Activated CD4-positive, alpha-beta T cell treated with anti-CD3 and anti-CD28 coated beads, Interleukin-2, amount 50 U/mL, for 4 hours (primary cell): ENCODE measurements around the gene SSNA1.

Experiments
- DNase-seq, 2 experiments: peaks; one replicate each; pipeline ENCODE4 v3.0.0-alpha.2; 2020

The SSNA1 gene

DNA sequence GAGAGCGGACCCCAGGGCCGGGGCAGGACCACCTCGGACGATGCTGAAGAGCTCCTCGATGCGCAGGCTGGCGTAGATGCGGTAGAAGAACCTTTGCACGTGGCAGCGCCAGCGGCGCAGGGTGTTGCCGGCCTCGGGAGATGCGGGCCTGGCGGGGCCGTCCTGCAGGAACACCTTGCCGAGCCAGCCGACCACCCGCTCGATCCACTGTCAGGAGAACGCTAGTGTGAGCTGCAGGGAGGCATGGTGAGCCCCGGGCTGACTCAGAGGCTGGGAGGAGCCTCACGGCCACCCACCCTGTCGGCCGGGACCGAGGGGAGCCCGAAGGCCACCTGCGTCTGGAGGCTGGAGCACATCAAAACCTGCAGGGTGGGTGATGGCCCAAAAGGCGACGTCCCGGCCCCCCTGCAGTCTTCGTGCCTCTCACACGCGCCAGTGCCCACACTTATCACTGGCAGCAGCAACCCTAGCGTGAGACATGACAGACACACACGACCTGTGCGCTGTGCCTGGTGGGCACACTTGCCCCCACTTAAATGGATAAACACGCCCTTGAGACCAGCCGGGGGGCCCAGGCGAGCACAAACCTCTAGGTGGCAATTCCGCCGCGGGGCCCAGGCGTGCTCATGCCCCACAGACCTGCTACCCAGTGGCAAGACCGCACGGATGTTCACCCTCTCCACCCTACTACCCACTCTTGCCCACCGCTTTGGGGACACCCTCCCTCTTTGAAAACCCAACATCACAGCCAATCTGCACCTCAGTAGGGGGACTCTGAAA is 3.4 kb upstream of the SSNA1 start:
- DNase-seq = no peak

DNA sequence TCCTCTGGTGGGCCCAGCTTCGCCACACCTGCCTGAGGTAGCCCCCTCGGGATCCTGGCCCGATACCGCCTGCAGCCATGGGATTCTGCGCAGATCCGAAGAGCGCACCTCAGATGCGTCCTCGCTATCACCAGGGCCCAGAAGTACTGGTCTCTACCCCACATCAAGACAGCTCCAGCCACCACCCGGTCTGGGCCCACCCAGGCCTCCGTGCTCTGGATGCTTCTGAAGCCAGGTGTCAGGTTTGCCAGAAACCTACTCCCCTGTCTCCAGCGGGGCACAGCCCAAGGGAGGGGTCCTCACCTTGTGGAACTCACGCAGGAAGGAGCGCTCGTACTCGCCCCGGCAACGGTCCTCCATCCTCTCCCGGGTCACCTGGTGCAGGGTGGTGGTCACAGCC is 2.6 kb upstream of the SSNA1 start:
- no peak for DNase-seq

DNA sequence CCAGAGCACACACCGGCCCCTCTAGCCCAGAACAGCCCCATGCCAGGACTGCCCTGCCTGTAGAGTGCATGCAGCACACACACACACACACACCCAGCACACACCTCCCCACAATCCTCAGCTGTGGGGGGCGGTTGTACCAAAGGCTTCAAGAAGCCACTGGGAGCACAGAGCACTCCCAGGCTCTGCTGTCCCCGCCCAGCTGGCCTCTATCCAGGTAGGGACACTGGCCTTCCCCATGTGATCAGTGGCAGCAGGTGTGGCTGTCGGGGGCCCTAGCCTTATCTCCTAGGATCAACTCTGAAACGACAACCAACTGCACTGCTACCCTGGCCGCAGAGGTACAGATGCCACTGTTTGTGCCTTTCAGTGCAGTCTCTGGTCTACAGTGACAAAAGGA is 2.1 kb upstream of the SSNA1 start:
- DNase-seq = no peak

DNA sequence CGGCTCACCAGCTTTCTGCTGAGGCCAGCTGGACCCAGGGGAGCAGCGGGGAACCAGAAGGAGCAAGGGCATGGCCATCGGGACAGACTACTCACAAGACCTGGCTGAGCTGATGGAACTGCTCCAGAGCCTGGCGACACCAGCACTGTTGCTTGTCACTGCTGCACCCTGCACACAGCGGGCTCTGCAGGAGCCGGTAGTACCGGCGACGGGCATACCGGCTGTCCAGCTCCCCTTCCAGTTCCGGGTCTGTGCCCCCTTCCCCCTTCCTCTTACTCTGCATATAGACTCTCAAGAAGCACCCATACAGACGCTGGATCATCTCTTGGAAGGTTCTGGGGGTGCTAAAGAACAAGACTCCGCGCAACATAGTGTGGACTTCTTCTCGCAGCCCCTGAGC is 1.1 kb upstream of the SSNA1 start:
- DNase-seq = no peak

DNA sequence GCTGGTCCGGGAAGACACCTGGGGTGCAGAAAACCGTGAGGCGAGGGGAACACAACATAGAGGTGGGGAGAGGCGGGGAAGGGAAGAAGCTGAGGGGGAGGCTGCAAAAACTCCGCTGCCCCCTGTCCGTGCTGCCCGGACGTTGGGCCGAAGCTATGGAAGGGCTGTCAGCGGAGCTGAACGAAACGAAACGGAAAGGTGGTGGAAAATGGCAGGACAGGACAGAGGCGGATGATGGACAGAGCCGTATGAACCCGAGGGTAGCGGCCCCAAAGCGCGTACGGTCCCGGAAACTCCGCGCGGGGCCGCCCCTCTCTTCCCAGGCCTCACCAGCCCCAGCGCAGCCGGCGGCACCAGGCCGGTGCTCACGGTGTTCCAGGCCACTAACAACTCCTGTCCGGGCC is 388 bp upstream of the SSNA1 start:
- no peak for DNase-seq

DNA sequence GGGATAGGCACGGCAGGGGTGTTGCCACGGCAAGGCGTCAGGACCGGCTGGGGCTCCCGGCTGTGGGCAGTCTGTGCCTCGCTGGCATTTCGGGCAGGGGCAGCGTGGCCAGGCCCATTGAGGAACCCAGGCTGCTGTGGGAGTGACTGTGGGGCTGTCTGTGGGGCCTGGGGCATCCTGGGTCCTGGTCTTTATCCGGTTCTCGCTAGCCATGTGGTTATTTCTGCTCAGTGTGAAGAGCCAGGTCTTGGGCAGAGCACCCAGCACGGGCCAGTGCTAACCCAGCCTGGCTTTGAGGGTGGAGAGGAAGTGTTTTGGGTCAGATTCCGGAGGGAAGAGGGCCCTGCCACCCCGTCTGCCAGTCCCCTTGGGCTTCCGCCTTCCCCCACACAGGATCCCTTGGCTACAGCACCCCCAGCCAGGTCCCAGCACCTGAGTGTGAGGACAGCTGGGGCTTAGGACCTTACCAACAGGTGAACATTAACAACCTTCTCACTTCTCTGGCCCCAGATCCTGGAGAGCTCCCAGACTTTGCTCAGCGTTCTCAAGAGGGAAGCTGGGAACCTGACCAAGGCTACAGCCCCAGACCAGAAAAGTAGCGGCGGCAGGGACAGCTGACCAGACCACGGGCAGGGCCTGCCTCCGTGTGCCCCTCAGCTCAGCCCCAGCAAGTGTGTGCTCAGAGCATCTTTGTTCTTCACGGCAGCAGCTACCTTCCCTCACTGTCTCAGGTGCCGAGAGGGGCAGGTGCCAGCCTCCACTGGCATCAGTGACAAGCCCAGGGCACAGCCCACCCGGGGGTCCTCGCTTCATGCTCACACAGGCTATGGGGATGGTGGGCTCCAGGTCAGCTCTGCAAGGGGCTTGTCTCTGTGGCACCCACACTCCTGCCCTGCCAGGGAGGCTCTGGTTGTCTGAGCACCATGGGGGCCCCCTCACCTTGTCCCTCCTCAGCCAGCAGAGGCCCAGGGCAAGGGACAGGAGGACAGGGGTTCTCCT is 1.1 kb downstream of the SSNA1 start:
- DNase-seq = no peak

DNA sequence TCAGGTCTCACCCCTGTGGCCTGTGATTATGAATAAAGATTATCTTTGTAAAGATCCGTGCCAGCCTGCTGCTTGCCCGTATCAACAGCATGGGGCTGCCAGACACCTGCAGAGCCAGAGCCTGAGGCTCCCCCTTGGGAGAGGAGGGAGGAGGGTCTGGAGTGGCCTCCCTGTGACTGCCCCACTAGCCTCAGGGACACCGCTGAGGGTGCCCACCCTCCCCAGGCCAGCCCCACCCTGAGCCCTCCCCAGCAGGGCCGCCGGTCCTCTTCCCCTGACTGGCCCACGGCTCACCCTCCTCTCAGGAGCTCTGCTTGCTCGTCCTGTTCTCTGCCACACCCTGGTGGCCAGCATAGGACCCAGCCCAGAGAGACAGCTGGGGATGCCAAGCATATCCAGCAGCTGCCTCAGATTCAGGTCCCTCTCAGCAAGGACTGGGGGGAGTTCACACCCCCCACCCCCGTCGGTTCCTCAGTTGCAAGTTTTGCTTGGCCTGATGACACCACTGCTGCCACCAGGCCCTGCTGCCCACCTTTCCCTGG is 1.9 kb downstream of the SSNA1 start:
- no peak for DNase-seq

DNA sequence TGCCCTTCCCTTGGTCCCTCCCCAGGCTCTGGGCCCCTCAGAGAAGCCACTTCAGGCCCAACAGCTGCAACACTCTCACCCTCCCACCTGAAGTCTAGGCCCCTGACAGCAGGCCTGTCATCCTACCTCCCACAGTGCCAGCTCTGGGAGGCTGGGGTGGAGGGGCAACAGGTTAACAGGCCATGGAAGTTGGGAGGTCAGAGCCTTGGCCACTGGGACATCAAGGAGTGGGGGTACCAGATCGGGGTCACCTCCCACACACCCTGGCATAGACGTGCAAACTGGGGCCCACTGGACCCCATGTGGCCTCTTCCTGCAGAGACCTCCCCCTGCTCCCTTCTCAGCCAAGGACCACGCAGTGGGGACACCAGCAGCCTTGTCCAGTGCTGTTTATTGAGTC is 2.8 kb downstream of the SSNA1 start:
- DNase-seq = no peak

DNA sequence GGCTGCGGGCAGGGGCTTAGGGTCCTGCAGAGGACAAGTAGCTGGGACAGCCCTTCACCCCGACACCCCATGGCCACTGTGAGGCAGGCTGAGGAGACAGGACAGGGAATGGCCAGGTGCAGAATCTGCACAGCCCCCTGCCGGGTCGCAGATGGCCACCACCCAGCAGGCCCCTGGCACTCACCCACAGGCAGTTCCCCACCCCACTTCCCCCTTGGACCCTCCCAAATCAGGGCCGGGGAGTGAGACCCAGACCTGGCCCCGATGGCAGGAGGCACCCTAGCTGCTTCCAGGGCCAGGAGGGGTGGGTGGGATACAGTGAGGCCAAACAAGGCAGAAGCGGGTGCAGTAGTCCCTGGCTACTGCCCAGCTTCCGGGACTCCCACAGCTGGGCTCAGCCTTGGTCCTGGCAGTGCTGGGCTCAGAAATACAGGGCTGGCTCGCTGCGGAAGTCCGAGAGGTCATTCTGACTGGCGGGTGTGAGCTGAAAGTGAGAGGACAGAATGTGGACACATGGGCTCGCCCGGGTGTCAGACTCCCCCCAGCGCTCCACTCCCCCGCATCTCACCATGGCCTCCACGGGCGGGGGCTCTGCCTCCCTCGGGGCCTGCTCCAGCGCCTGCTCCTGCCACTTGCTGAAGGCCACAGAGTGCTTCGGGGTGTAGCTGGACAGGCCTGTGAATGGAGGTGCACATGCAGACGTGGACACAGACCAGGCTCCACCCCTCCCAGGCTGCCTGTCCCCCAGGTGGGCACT is 3.4 kb downstream of the SSNA1 start:
- no peak for DNase-seq

DNA sequence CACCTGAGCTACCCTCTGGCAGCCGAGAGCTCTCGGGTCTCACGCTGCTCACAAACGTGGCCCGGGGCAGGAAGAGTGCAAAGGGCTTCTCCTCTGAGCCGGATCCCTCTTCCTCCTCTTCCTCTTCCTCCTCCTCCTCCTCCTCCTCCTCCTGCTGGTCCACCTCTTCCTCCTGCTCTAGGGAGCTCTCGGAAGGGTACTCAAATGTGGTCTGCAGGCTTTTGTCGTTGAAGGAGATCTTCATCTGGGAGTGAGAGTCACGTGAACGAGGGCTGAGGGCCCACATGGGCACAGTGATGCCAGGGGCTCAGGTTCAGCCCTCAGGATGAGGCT is 3.9 kb downstream of the SSNA1 start:
- no peak for DNase-seq

DNA sequence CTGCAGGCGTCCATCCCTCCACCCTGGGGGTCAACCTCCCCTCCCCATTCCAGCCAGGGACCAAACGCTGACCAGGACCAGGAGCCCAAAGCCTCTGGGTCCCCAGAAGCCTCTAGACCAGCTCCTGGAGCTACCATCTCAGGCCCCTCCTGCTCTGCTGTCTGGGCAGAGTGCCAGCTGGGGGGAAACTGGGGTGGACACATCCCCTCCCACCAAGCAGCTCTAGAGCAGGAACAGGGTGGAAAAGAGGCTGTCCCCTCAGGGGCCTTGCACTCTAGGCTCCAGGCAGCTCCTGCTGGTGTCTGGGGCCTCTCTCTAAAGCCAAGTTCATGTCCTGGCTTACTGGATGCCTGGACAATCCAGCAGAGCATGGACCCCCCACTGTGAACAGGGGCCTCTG is 4.4 kb downstream of the SSNA1 start:
- DNase-seq = no peak

DNA sequence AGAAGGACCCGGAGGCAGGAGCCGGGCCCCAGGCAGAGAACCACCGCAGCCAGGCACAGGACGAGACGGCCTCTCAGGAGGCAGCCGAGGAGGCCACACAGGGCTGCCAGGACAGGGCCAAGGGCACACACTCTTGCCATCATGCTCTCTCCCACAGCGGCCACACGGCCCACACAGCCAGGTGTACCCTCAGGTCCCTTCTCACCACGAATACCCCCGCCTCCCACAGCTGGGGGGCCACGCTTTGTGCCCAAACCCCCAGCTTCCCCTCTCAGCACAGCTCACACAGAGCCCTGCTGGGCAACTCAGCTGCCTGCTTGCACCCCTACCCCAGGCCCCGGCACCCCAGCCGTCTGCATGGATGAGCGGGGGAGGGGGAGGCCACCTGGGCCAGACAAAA is 5.3 kb downstream of the SSNA1 start:
- DNase-seq = no peak

DNA sequence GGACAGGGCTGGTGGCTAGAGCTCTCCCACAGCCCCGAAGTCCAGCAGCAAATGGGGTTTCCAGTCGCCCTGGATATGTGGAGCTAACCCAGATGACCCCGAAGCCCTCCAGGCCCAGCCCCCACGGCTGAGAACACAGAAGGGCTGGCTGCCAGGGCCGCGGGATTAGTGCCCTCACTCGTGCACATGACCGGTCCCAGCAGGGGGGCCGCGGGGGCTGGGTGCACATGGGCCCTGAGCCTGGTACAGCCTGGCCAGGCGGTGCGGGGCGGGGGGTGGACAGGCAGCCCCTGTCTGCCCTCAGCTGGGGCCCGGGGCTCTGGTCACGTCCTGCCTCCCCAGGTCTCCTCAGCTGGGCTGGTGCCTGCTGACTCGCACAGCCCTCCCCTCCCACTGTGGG is 5.9 kb downstream of the SSNA1 start:
- DNase-seq = no peak

DNA sequence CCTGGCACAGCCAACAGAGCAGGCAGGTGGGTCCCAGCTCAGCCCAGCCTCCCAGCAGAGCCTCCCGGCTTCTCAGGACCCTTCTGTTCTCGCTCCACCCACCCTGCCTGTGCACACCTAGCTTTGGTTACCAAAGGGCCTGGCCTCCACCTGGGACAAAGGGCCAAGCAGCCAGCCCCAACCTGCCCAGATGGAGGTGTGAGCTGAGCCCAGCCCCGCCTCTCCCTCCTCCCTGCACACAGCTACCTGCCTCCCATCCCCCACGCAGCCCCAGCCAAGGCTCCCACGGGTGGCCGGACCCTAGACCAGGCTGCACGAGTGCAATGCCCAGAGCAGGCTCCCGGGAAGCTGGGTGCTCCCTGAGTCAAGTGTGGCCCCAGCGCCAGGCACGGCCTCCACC is 6.4 kb downstream of the SSNA1 start:
- DNase-seq = no peak

DNA sequence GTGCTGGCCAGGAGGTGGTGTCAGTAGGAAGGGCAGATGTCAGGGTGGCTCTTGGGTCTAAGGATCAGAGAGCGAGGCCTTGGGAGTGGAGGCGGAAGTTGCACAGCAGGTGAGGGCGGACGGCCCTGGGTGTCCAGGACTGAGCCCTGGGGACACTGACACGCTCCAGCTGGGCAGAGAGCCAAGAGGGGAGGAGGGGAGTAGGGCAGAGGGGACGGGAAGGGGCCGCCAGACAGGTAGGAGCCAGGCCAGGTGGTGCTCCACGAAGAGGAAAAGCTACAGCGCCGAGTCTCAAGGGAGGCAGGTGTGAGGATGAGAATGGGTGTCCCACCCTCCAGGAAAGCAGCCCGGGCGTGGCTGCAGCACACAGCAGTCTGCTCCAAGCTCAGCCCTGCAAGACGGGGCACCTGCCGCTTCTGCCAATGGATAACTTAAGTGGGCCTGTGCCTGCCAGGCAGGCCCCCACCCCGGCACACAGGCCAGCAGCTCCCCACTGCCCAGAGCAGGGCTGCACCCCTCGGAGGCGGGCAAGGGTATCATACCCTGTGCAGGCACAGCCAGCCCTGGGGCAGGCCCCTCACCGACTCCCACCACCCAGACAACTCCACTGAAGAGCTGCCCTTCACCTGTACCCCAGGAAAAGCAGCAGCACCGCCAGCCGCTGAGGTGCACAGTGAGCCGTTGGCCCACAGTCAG is 7.2 kb downstream of the SSNA1 start:
- no peak for DNase-seq

DNA sequence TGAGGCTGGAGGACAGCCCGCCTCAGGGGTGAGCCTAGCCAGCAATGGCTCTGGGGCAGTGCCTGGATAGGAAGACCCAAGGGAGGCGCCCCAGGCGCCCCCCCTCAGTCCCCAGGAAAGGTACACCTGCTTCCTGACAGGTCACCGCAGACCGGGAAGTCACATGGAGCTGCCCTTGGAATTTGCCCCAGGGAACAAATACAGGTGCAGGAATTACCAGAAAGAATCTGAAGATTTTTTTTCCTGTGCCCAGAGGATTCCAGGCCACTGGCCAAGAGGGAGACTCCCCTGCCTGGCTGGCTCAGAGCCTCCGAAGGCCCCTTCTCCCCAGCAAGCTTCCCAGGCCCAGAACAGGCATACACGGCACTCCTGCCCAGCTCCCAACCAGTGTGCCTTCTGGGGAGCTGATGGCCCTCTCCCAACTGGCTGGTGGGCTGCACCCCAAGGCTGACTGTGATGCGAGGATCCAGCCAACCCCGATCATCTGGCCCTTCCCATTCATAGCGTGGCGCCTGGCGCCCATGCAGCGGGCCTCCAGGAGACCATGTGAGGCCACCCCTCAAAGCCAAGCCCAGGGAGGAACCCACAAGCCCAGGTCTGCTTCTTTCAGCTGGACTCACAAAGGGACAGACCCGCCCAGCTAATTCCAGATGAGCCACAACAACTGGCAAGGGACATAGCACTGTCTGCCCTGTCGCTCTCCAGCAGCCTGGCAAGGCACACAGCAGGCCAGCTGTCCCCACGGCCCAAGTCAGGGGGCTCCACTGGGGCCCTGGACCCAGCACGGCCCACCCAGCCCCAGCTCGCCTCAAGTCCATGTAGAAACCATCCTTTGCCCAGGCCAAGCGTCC is 9.8 kb downstream of the SSNA1 start:
- DNase-seq = no peak

DNA sequence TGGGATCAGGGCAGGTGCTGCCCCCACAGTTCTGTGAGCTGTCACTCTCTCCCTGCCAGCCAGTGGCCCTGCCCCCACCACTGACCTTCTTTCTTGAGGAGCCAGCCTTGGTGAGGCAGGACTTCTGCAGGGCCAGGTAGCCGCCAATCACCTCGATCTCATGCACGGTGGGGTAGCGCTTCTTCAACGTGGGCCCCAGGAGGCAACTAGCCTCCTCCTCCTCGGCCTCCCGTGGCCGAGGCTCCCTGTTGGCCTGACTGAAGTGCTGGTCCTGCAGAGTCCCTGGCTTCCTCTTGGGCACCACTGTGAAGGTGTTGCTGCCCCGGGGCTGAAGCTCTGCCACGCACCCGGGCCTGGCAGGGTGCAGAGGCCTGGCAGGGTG is 10.4 kb downstream of the SSNA1 start:
- DNase-seq = no peak

DNA sequence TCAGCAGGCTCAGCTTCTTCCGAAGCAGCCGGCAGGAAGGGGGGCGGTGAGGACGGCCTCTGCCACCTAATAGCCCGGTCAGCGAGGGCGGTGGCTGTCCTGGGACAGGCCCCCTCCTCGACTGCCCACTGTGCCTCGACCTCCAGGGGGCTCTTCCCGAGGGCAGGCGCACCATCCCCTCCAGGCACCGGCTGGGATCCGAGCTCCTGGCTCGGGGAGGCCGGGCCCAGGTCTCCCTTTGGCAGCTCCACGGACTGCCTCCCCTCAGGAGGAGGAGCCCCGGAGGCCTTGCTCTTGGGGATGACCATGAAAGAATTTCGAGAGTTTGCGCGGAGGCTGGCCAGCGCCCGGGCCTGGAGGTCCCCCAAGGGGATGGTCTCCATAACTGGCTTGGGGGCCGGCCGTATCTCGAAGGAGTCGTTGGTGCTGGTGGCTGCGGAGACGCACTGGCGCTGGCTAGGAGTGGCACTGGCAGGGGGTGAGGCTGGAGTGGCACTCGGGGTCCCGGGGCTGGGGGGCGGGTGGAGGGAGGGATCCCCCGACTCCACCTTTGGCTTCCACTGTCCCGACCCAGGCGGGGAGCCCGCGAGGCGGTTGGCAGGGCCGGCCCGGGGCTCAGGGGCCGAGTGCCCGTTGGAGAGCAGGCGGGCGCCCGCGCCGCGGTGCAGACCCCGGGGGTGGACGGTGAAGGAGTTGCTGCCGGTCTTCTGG is 11.1 kb downstream of the SSNA1 start:
- DNase-seq = no peak

DNA sequence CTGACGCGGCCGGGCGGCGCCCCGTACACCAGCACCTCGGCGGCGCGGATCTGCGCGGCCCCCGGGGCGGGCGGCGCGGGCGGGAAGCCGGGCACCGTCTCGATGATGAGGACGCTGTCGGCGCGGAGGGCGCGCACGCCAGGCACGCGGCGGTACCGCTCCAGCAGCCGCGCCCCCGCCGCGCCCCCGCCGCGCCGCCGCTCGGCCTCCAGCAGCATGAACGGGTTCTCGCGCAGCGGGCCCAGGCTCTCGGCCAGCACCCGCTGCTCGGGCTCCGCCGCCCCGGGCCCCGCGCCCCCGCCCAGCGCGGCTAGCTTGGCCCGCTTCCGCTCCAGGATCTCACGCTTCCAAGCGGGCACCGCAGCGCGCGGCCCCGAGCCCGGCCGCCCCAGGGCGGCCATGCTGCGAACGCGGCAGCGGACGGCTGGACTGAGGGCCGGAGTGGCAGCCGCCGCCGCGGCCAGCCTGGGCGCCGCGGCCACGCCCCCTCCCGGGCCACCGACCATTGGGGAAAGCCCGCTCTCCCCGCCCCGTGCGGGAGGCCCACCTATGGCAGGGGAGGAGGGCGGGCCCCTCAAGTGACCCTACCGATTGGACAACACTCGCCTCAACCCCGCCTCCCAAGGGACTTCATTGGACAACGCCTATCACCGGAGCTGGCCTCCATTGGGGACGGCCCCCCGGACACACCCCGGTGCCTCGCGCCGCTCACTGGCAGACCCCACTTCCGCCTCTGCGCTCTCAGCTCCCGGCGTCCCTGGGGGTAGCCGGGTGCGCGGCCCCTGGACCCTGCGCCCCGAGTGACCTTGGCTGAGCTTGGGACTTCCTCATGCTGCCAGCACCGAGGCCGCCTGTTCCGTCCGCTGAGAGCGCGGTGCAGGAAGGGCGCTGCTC is 12.1 kb downstream of the SSNA1 start, which contains the start of gene TPRN:
TSS of gene TPRN (minus strand) at position 431 of the 894 bp plus-strand sequence. CDS start at position 401, 30 bp downstream.
- DNase-seq = peak; percentile 98 to 99
